Measurements from ENCODE around the gene CSAG3. TPM values are rescaled to one million over a fixed set of nuclear protein-coding genes. Genes with fewer than 3 reads are reported as not detected.
"Not testable (repeated sequence)": the region's sequence is repeated elsewhere in the genome, so short reads cannot be mapped to it uniquely, and the experiment has no call there.

CSAG3 gene
- total RNA-seq, 1 experiment from 2014 or later, result not detected

- DNase-seq (ENCODE audit: low read depth); in situ Hi-C loops (cut with HindIII; ENCODE audit: low pct_unique_long_range_greater_than_20kb, low sequenced_read_pairs): not testable (repeated sequence)
Observed at GRCh38 chrX:152787062-152787461, 28.0 kb downstream of the CSAG3 start.

- no peak for DNase-seq (ENCODE audit: low read depth)
- in situ Hi-C loops (cut with HindIII; ENCODE audit: low pct_unique_long_range_greater_than_20kb, low sequenced_read_pairs), result no loop called here
Observed at GRCh38 chrX:152798945-152799344, 39.9 kb downstream of the CSAG3 start.

GRCh38 chrX:152806035-152806434, 47.0 kb downstream of the CSAG3 start:
- in situ Hi-C loops (cut with HindIII; ENCODE audit: low pct_unique_long_range_greater_than_20kb, low sequenced_read_pairs), result no loop called here
- no peak for DNase-seq (ENCODE audit: low read depth)

Other genes with a start within 250 kb of the CSAG3 start
- 0.30 and 0.81 TPM in 2 replicates for gene GABRQ, start 121.3 kb upstream of the CSAG3 start, total RNA-seq (2014; rRNA removed; shearing (Covaris generic); ENCODE audit: low replicate concordance)
- gene MAGEA3, start 60.4 kb upstream of the CSAG3 start, total RNA-seq (2014; rRNA removed; shearing (Covaris generic); ENCODE audit: low replicate concordance), result not detected in 2 replicates
- not detected in 2 replicates for gene CSAG2, start 49.9 kb upstream of the CSAG3 start, total RNA-seq (2014; rRNA removed; shearing (Covaris generic); ENCODE audit: low replicate concordance)
- not detected in 2 replicates for gene MAGEA2B, start 44.6 kb upstream of the CSAG3 start, total RNA-seq (2014; rRNA removed; shearing (Covaris generic); ENCODE audit: low replicate concordance)
- gene CSAG1, start 25.5 kb upstream of the CSAG3 start, total RNA-seq (2014; rRNA removed; shearing (Covaris generic); ENCODE audit: low replicate concordance), result not detected in 2 replicates
- not detected in 2 replicates for gene MAGEA12, start 25.5 kb upstream of the CSAG3 start, total RNA-seq (2014; rRNA removed; shearing (Covaris generic); ENCODE audit: low replicate concordance)
- not detected in 2 replicates for gene MAGEA2, start 5.4 kb upstream of the CSAG3 start, total RNA-seq (2014; rRNA removed; shearing (Covaris generic); ENCODE audit: low replicate concordance)
- gene MAGEA6, start 10.5 kb downstream of the CSAG3 start, total RNA-seq (2014; rRNA removed; shearing (Covaris generic); ENCODE audit: low replicate concordance), result not detected in 2 replicates
- gene CETN2, start 71.5 kb downstream of the CSAG3 start, total RNA-seq (2014; rRNA removed; shearing (Covaris generic); ENCODE audit: low replicate concordance), result 74.5 and 76.6 TPM in 2 replicates
- 32.1 and 33.7 TPM in 2 replicates for gene NSDHL, start 71.8 kb downstream of the CSAG3 start, total RNA-seq (2014; rRNA removed; shearing (Covaris generic); ENCODE audit: low replicate concordance)
- 6.0 and 7.2 TPM in 2 replicates for gene ZNF185, start 138.8 kb downstream of the CSAG3 start, total RNA-seq (2014; rRNA removed; shearing (Covaris generic); ENCODE audit: low replicate concordance)
- not detected in 2 replicates for gene PNMA5, start 234.9 kb downstream of the CSAG3 start, total RNA-seq (2014; rRNA removed; shearing (Covaris generic); ENCODE audit: low replicate concordance)